HG02973 (cell line): ENCODE data around the gene SPDYE3.
"Not testable (repeated sequence)": the region's sequence is repeated elsewhere in the genome, so short reads cannot be mapped to it uniquely, and the experiment has no call there.

Experiments used
- ATAC-seq: cut with Tn5 transposase; IDR thresholded peaks from one replicate; pipeline ENCODE4 v1.9.1; 2021; ENCODE audit warnings: moderate library complexity; ENCODE audit not compliant: unreplicated experiment

The SPDYE3 gene

GRCh38 chr7:100287191-100287969 is 20.1 kb upstream of the SPDYE3 start:
- not testable (repeated sequence) for ATAC-seq

- ATAC-seq = not testable (repeated sequence)
Measured at GRCh38 chr7:100288258-100288657, 19.2 kb upstream of the SPDYE3 start.

GRCh38 chr7:100292162-100292561 is 15.3 kb upstream of the SPDYE3 start:
- not testable (repeated sequence) for ATAC-seq

GRCh38 chr7:100295269-100295668 is 12.2 kb upstream of the SPDYE3 start:
- not testable (repeated sequence) for ATAC-seq

- not testable (repeated sequence) for ATAC-seq
Measured at GRCh38 chr7:100297852-100298631, 9.5 kb upstream of the SPDYE3 start.

- ATAC-seq = not testable (repeated sequence)
Measured at GRCh38 chr7:100298632-100298895, 8.9 kb upstream of the SPDYE3 start.

- ATAC-seq = not testable (repeated sequence)
Measured at GRCh38 chr7:100304526-100304925, 3.0 kb upstream of the SPDYE3 start.

GRCh38 chr7:100318329-100318728 is 10.8 kb downstream of the SPDYE3 start:
- ATAC-seq = not testable (repeated sequence)

- not testable (repeated sequence) for ATAC-seq
Measured at GRCh38 chr7:100321648-100322047, 14.1 kb downstream of the SPDYE3 start.

GRCh38 chr7:100324194-100324593 is 16.7 kb downstream of the SPDYE3 start:
- not testable (repeated sequence) for ATAC-seq

- not testable (repeated sequence) for ATAC-seq
Measured at GRCh38 chr7:100325671-100326070, 18.2 kb downstream of the SPDYE3 start.

- ATAC-seq = not testable (repeated sequence)
Measured at GRCh38 chr7:100326914-100327313, 19.4 kb downstream of the SPDYE3 start.

GRCh38 chr7:100335566-100336466 is 28.3 kb downstream of the SPDYE3 start:
- peak; percentile 87 for ATAC-seq

GRCh38 chr7:100338083-100338696 is 30.7 kb downstream of the SPDYE3 start:
- ATAC-seq = not testable (repeated sequence)

GRCh38 chr7:100341286-100341685 is 33.8 kb downstream of the SPDYE3 start:
- not testable (repeated sequence) for ATAC-seq

GRCh38 chr7:100342765-100343164 is 35.3 kb downstream of the SPDYE3 start:
- no peak for ATAC-seq

GRCh38 chr7:100344124-100344559 is 36.6 kb downstream of the SPDYE3 start:
- ATAC-seq = not testable (repeated sequence)

GRCh38 chr7:100344560-100345287 is 37.2 kb downstream of the SPDYE3 start:
- peak; percentile 75 for ATAC-seq

GRCh38 chr7:100345288-100345672 is 37.8 kb downstream of the SPDYE3 start:
- peak; percentile 19 for ATAC-seq

GRCh38 chr7:100346921-100347320 is 39.4 kb downstream of the SPDYE3 start:
- ATAC-seq = no peak
